Peyer's patch (tissue), 4 donors: ENCODE measurements around the gene E4F1. TPM values are rescaled to one million over a fixed set of nuclear protein-coding genes. Genes with fewer than 3 reads are reported as not detected.

Experiments
- DNase-seq, 3 donors: peaks; one replicate each; pipeline ENCODE4 v3.0.0-alpha.2; 2017 to 2019
- H3K27ac ChIP-seq, 4 donors: fragments of 200-600 bp; sonication (generic); one replicate each; pipeline ENCODE4 v1.5.1; 2016 to 2019
- H3K27me3 ChIP-seq, 2 donors: fragments of 200-600 bp; sonication (generic); one replicate each; pipeline ENCODE4 v1.5.1; 2019
- H3K36me3 ChIP-seq, 3 donors: fragments of 200-600 bp; sonication (generic); one replicate each; pipeline ENCODE4 v1.5.1; 2016 to 2019
- H3K4me1 ChIP-seq, 4 donors: fragments of 200-600 bp; sonication (generic); one replicate each; pipeline ENCODE4 v1.5.1; 2016 to 2019
- H3K4me3 ChIP-seq, 4 donors: fragments of 200-600 bp; sonication (generic); 1 replicate in 3 of 4; 2 replicates in 1 of 4; pipeline ENCODE4 v1.5.1; 2016 to 2019; ENCODE audit warnings: mild to moderate bottlenecking in 1 of 4
- H3K9me3 ChIP-seq, 4 donors: fragments of 200-600 bp; sonication (generic); one replicate each; pipeline ENCODE4 v1.5.1; 2016 to 2019; ENCODE audit warnings: mild to moderate bottlenecking in 1 of 4
- POLR2A ChIP-seq, 2 donors: fragments of 450-650 bp; IDR thresholded peaks; one replicate each; pipeline ENCODE4 v1.5.1; 2017; ENCODE audit warnings: antibody characterized with exemption in 2 of 2, mild to moderate bottlenecking in 2 of 2, moderate library complexity in 2 of 2
- total RNA-seq, 4 donors: library from RNA; depleted of rRNA; stranded (reverse); fragments of >200 nt; gene quantifications; one replicate each; pipeline ENCODE4 v1.1.0, GENCODE V29; 2016
- TF ChIP-seq, protein P1 (sequence below), 6 experiments: fragments of 450-650 bp in 4 of 6; fragments of 200-600 bp in 2 of 6; sonication (generic) in 1 of 6; IDR thresholded peaks; one replicate each; pipeline ENCODE4 v1.5.1; 2017 to 2019; ENCODE audit warnings: antibody characterized with exemption in 6 of 6, mild to moderate bottlenecking in 3 of 6, moderate library complexity in 1 of 6

E4F1 gene
- total RNA-seq, 4 donors from 2014 or later = 35.6 to 124 (median 76.2) TPM

DNA sequence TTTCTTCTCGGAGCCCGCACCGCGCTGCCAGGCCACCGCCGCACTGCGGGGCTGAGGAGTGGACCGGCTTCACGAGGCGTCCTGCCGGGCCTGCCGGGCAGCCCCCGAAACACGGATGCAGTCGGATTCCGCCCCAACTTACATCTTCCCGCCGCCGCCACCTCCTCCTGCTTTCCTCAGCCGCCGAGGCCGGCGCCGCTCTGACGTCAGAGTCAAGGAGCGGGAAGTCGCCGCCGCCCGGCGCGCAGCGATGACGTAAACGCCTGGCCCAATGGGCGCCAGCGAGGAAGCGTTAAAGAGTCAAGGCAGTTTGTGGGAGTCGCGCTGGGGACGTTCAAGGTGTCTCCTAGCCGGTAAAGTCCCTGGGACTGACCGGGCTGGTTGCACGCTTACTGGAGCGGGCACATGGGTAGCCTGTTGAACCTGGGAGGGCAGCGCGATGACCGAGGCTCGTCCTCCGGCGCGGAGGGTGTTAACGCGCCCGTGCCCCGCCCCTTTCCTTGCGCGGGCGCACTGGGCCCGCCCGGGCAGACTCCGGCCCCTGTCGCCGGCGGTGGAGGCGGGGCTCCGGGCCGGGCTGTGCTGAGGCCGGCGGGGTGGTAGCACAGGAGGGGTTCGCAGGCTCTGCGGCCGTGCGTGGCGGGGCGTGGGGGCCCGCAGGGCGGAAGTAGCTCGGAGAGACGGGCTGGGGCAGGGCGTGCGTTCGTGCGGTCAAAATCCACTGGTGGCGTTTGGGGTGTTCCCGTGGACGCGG lies 44.7 kb downstream of the E4F1 start, which contains the start of gene RNPS1:
RNPS1 (minus strand) TSS at position 214 of the 754 bp plus-strand sequence. CDS start 3,483 bp downstream, outside the sequence.
- Histone ChIP-seq H3K36me3 (peaks cover 0 to 14% (median 0%) of the 10 kb centered on the region in 3 donors), H3K9me3 (peaks cover 0 to 4% (median 0%) of the 10 kb centered on the region in 4 donors), H3K27ac (peak within 1 kb of the TSS; percentile 90 to 97 (median 94)), H3K4me1 (peaks cover 0 to 36% (median 8%) of the 10 kb centered on the region in 4 donors), H3K4me3 (peak within 1 kb of the TSS; percentile 72 to 88 (median 78)), H3K27me3 (no peaks in the 10 kb centered on the region)
- peak; percentile 93 to 99 (median 98) for DNase-seq
- TF ChIP-seq, protein P1, sequence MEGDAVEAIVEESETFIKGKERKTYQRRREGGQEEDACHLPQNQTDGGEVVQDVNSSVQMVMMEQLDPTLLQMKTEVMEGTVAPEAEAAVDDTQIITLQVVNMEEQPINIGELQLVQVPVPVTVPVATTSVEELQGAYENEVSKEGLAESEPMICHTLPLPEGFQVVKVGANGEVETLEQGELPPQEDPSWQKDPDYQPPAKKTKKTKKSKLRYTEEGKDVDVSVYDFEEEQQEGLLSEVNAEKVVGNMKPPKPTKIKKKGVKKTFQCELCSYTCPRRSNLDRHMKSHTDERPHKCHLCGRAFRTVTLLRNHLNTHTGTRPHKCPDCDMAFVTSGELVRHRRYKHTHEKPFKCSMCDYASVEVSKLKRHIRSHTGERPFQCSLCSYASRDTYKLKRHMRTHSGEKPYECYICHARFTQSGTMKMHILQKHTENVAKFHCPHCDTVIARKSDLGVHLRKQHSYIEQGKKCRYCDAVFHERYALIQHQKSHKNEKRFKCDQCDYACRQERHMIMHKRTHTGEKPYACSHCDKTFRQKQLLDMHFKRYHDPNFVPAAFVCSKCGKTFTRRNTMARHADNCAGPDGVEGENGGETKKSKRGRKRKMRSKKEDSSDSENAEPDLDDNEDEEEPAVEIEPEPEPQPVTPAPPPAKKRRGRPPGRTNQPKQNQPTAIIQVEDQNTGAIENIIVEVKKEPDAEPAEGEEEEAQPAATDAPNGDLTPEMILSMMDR (IDR thresholded peaks at IDR 0.05) = peak in 1 of 6 experiments; percentile 0
- peak; percentile 89 to 93 for TF ChIP-seq POLR2A (IDR thresholded peaks at IDR 0.05)

DNA sequence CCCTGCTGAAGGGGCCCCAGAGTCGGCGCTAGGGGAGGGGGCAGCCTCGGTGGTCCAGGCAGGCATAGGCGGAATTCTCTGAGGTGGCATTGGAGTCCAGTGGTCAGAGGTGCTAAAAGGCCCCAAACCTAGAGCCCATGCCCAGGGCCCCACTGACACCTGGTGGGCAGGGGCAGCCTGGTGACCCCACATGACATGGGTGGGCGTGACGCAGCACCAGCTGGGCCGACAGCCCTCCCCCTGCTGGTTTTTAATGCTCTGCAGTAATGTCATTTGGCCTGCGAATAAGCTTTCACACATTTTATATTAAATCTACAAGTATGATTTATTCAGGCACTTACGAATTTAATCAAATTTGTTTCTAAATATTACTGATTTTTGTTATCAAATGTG lies 46.7 kb downstream of the E4F1 start:
- TF ChIP-seq POLR2A (IDR thresholded peaks at IDR 0.05) = no peak
- TF ChIP-seq, protein P1 (IDR thresholded peaks at IDR 0.05) = no peak
- Histone ChIP-seq H3K4me3 (peak overlapping the region in 1 of 4 donors; percentile 72), H3K27ac (no peak overlapping the region), H3K27me3 (no peaks in the 10 kb centered on the region), H3K9me3 (peaks cover 0 to 4% (median 0%) of the 10 kb centered on the region in 4 donors), H3K36me3 (no peaks in the 10 kb centered on the region), H3K4me1 (peaks cover 0 to 36% (median 8%) of the 10 kb centered on the region in 4 donors)
- no peak for DNase-seq

DNA sequence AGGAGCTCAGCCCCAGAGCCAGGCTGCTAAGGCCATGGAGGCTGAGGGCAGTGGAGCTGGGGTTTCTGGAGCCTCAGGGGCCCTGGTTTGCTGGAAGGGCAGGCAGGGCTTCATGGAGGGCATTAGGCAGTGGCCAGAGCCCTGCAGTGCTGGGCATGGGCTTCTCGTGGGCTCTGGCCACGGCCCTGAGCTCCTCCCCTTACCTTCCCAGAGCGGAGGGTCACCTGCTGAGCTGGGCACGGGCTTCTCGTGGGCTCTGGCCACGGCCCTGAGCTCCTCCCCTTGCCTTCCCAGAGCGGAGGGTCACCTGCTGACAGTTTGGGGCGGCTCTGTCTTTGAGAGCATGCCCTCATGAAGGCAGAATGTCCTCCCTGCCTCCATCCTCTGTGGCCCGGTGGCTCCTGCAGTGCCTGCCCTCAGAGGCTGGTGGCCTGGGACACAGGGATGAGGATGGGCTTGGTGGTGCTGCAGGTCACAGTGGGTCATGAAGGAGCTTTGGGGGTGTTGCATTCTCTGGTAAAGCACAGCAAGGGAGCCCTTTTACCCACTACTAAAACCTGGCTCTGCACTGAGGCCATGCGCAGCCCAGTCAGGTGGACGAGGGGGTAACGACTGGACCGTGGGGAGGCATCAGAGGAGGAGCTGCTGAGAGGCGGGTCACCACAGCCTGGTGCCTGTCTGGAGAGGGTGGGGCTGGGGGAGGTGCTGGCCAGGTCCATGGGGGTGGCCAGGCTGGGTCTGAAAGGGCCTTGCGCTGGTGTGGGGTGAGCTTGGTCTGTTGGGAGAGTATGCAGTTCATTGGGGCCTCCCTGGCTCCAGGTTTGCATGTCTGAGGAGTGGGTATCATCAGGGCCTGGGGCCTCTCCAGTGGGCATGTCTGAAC lies 47.4 kb downstream of the E4F1 start:
- no peak overlapping the region for H3K4me3 ChIP-seq
- TF ChIP-seq, protein P1 (IDR thresholded peaks at IDR 0.05) = no peak
- TF ChIP-seq POLR2A (IDR thresholded peaks at IDR 0.05) = no peak
- DNase-seq = no peak

DNA sequence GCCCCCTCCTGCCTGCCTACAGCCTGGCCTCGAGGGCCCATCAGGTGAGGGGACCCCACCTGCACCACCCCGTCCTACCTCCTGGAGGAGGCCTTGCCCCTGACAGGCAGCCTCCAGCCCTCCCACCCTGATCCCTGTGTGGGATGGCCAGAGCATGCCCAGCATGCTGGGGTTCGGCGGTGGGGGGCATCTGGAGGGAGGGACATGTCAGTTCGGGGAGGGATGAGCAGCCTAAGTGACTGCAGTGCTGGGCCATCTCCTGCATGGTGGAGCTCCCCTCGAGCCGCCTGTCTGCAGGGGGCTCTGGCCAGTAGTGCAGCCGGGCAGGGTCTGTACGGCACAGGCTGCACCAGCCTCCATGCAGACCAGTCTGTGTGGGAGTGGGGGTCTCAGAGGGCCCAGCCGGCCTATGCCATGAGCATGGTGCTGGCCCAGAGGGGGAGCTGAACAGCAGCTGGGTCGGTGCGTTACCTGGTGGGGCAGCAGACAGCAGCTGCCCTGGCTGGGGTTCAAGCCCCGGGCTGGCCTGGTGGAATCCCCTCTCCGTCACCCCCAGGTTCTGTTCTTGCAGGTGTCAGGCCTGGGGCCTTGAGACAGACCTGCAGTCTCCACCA lies 48.6 kb downstream of the E4F1 start:
- H3K36me3 ChIP-seq = no peaks in the 10 kb centered on the region
- peaks cover 0 to 4% (median 0%) of the 10 kb centered on the region in 4 donors for H3K9me3 ChIP-seq
- H3K27me3 ChIP-seq = no peaks in the 10 kb centered on the region
- H3K27ac ChIP-seq = no peak overlapping the region
- TF ChIP-seq POLR2A (IDR thresholded peaks at IDR 0.05) = no peak
- no peak overlapping the region for H3K4me3 ChIP-seq
- DNase-seq = peak in 1 of 3 donors; percentile 47
- H3K4me1 ChIP-seq = peaks cover 0 to 18% (median 5%) of the 10 kb centered on the region in 4 donors

More for the DNA sequence above, 47.4 kb downstream of the E4F1 start:
- Histone ChIP-seq H3K4me1 (peaks cover 0 to 30% (median 8%) of the 10 kb centered on the region in 4 donors), H3K27me3 (no peaks in the 10 kb centered on the region), H3K27ac (no peak overlapping the region), H3K9me3 (peaks cover 0 to 4% (median 0%) of the 10 kb centered on the region in 4 donors), H3K36me3 (no peaks in the 10 kb centered on the region)

DNA sequence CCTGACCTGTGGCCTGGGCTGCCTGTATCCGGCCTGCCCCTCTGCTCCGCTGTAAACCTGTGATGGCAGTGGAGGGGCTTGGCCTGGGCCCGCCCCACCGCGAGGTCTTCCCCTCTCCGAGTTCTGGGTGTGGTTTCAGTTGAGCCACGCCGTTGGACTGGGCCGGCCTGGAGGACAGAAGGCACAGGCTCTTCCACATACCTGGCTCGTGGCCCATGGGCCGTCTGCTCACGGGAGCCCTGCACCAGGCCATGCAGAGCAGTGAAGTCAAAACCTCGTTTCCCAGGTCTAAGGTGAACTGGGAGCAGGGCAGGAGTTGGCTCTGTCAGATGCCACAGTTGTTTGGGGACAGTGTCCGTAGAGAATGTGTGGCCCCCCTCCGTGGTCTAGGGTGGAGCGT lies 50.1 kb downstream of the E4F1 start:
- no peak for TF ChIP-seq POLR2A (IDR thresholded peaks at IDR 0.05)
- TF ChIP-seq, protein P1 (IDR thresholded peaks at IDR 0.05) = no peak
- Histone ChIP-seq H3K27ac (no peak overlapping the region), H3K4me3 (no peak overlapping the region), H3K27me3 (no peaks in the 10 kb centered on the region), H3K4me1 (peaks cover 0 to 18% (median 4%) of the 10 kb centered on the region in 4 donors), H3K36me3 (no peaks in the 10 kb centered on the region), H3K9me3 (no peaks in the 10 kb centered on the region)
- DNase-seq = no peak
